AG04449 (cell line): ENCODE data around the gene DDX5.

Experiments
- CTCF ChIA-PET: fragments of 350-600 bp; formaldehyde crosslinking; extraction: SDS; loops from one replicate; lab custom pipeline; 2021; ENCODE audit warnings: antibody characterized with exemption; lab: Yijun Ruan, JAX
- POLR2A ChIA-PET: fragments of 400-600, 350-600 bp; formaldehyde crosslinking; extraction: SDS; loops from one replicate; lab custom pipeline; 2020; ENCODE audit warnings: antibody characterized with exemption, inconsistent platforms; lab: Yijun Ruan, JAX
- DNase-seq: peaks from one replicate; pipeline ENCODE4 v3.0.0-alpha.2; 2010; ENCODE audit warnings: low read depth, low spot score
- H3K4me3 ChIP-seq: 2 replicates; pipeline ENCODE4 v1.5.1; 2011; ENCODE audit warnings: low read depth, mild to moderate bottlenecking, control low read depth, low read length
- CTCF ChIP-seq: IDR thresholded peaks from one replicate; pipeline ENCODE4 v1.5.1; 2011; ENCODE audit warnings: mild to moderate bottlenecking, moderate library complexity, low read length, control low read depth, inconsistent platforms; ENCODE audit not compliant: insufficient read depth; ENCODE audit errors: missing control alignments

DDX5 gene

GRCh38 chr17:64494121-64494520 lies 12.0 kb downstream of the DDX5 start:
- no peak for DNase-seq
- ChIA-PET POLR2A (no interaction called here), CTCF (interaction anchor here (8.6 to 13.0 kb wide), 2 partner anchors 10 to 73 kb away, joined by 78 to 451 read pairs; partner anchors contain the start of genes CEP95 and DDX5)
- TF ChIP-seq CTCF, result no peak
- H3K4me3 ChIP-seq, result no peak overlapping the region

GRCh38 chr17:64492481-64493109 lies 13.5 kb downstream of the DDX5 start:
- CTCF ChIA-PET, result interaction anchor here (0.6 to 13.0 kb wide), 20 partner anchors 11 to 190 kb away, joined by 3 to 451 read pairs (median 4); partner anchors contain the start of genes CEP95 and DDX5
- DNase-seq, result no peak
- POLR2A ChIA-PET, result no interaction called here

GRCh38 chr17:64491994-64492393 lies 14.1 kb downstream of the DDX5 start:
- ChIA-PET CTCF (interaction anchor here (0.9 to 13.0 kb wide), 26 partner anchors 11 to 190 kb away, joined by 3 to 451 read pairs (median 6); partner anchors contain the start of genes CEP95 and DDX5), POLR2A (interaction anchor here (2.0 kb wide), 1 partner anchor 14 kb away, joined by 12 read pairs; the partner anchor contains the start of genes CEP95 and DDX5)
- no peak overlapping the region for H3K4me3 ChIP-seq
- no peak for TF ChIP-seq CTCF
- DNase-seq, result no peak

More at GRCh38 chr17:64492481-64493109, 13.5 kb downstream of the DDX5 start:
- H3K4me3 ChIP-seq, result no peak overlapping the region
- TF ChIP-seq CTCF, result peak; percentile 22

GRCh38 chr17:64491034-64491860 lies 14.8 kb downstream of the DDX5 start:
- CTCF ChIA-PET, result interaction anchor here (0.6 to 13.0 kb wide), 31 partner anchors 11 to 468 kb away, joined by 3 to 451 read pairs (median 6); partner anchors contain the start of genes CEP95 and DDX5
- peak; percentile 65 for TF ChIP-seq CTCF
- POLR2A ChIA-PET, result interaction anchor here (2.0 kb wide), 1 partner anchor 15 kb away, joined by 12 read pairs; the partner anchor contains the start of genes CEP95 and DDX5
- no peak for DNase-seq
- no peak overlapping the region for H3K4me3 ChIP-seq

GRCh38 chr17:64488301-64488700 lies 17.8 kb downstream of the DDX5 start:
- CTCF ChIA-PET, result interaction anchor here (0.6 to 13.0 kb wide), 5 partner anchors 8 to 224 kb away, joined by 3 to 451 read pairs (median 5); no protein-coding TSS in a partner anchor
- DNase-seq, result no peak
- no peak overlapping the region for H3K4me3 ChIP-seq
- POLR2A ChIA-PET, result no interaction called here
- TF ChIP-seq CTCF, result no peak
